SK-N-SH (cell line): ENCODE measurements around the gene ENOX2. TPM values are rescaled to one million over a fixed set of nuclear protein-coding genes. Genes with fewer than 3 reads are reported as not detected.

Experiments used
- CTCF ChIA-PET: fragments of 300-600, 350-600 bp; formaldehyde crosslinking; extraction: SDS; loops from one replicate; lab custom pipeline; 2021; lab: Yijun Ruan, JAX
- POLR2A ChIA-PET: fragments of 350-600 bp; sonication (Branson Sonifier 250); formaldehyde crosslinking; extraction: SDS; loops from one replicate; lab custom pipeline; 2020; ENCODE audit warnings: antibody characterized with exemption, inconsistent platforms; lab: Yijun Ruan, JAX
- DNase-seq: peaks from one replicate; pipeline ENCODE4 v3.0.0; 2012
- H2AFZ ChIP-seq: fragments of 200-600 bp; sonication (generic); 2 replicates; pipeline ENCODE4 v1.8.1; 2016; ENCODE audit warnings: antibody characterized with exemption, mild to moderate bottlenecking, low read depth
- H3F3A ChIP-seq: fragments of 200-600 bp; sonication (generic); replicated peaks from 2 replicates; pipeline ENCODE3; 2016; ENCODE audit warnings: antibody characterized with exemption, mild to moderate bottlenecking; ENCODE audit not compliant: insufficient read depth
- H3K27ac ChIP-seq, 2 experiments: fragments of 200-500 bp in 1 of 2; fragments of 200-600 bp in 1 of 2; sonication (Bioruptor generic) in 1 of 2; sonication (generic), shearing (Covaris generic) in 1 of 2; 2 replicates each; pipeline versions ENCODE4 v1.5.1 to v1.6.1; 2014 to 2016; ENCODE audit warnings: low read depth in 2 of 2, inconsistent platforms in 1 of 2, low read length in 1 of 2, mild to moderate bottlenecking in 1 of 2, mixed read lengths in 1 of 2
- H3K27me3 ChIP-seq: fragments of 200-600 bp; sonication (generic), shearing (Covaris generic); 2 replicates; pipeline ENCODE4 v1.6.1; 2016; ENCODE audit warnings: mixed run types; ENCODE audit not compliant: insufficient read depth
- H3K36me3 ChIP-seq, 2 experiments: fragments of 200-500 bp in 1 of 2; fragments of 200-600 bp in 1 of 2; sonication (Bioruptor generic) in 1 of 2; sonication (generic) in 1 of 2; replicated peaks in 1 of 2; 2 replicates each; pipeline versions ENCODE3 to v1.5.1; 2014 to 2016; ENCODE audit warnings: low read length in 1 of 2, mild to moderate bottlenecking in 1 of 2; ENCODE audit not compliant: insufficient read depth in 2 of 2, control insufficient read depth in 1 of 2
- H3K4me1 ChIP-seq, 2 experiments: fragments of 200-500 bp in 1 of 2; fragments of 200-600 bp in 1 of 2; sonication (Bioruptor generic) in 1 of 2; sonication (generic), shearing (Covaris generic) in 1 of 2; 2 replicates each; pipeline versions ENCODE4 v1.5.1 to v1.6.1; 2014 to 2016; ENCODE audit warnings: low read depth in 1 of 2, low read length in 1 of 2, mixed run types in 1 of 2; ENCODE audit not compliant: insufficient read depth in 2 of 2, control insufficient read depth in 1 of 2
- H3K4me2 ChIP-seq: fragments of 200-600 bp; sonication (generic), shearing (Covaris generic); 2 replicates; pipeline ENCODE4 v1.6.1; 2017; ENCODE audit warnings: mixed run types
- H3K4me3 ChIP-seq, 2 experiments: fragments of 200-500 bp in 1 of 2; fragments of 200-600 bp in 1 of 2; sonication (Bioruptor generic) in 1 of 2; sonication (generic), shearing (Covaris generic) in 1 of 2; 2 replicates each; pipeline versions ENCODE4 v1.5.1 to v1.8.1; 2014 to 2016; ENCODE audit warnings: low read depth in 2 of 2, inconsistent platforms in 1 of 2, low read length in 1 of 2, mild to moderate bottlenecking in 1 of 2, mixed read lengths in 1 of 2, moderate library complexity in 1 of 2
- H3K79me2 ChIP-seq: fragments of 200-600 bp; sonication (generic); 2 replicates; pipeline ENCODE4 v1.8.1; 2017; ENCODE audit warnings: mild to moderate bottlenecking; ENCODE audit not compliant: insufficient read depth
- H3K9ac ChIP-seq: fragments of 200-600 bp; sonication (generic); 2 replicates; pipeline ENCODE4 v1.6.1; 2017; ENCODE audit warnings: mixed run types
- H3K9me2 ChIP-seq: fragments of 200-600 bp; sonication (generic); 2 replicates; pipeline ENCODE4 v1.6.1; 2017; ENCODE audit warnings: mixed run types
- H3K9me3 ChIP-seq: fragments of 200-600 bp; sonication (generic); 2 replicates; pipeline ENCODE4 v1.6.1; 2017; ENCODE audit warnings: mixed run types, mild to moderate bottlenecking, moderate library complexity
- H4K20me1 ChIP-seq: fragments of 200-600 bp; sonication (generic); 2 replicates; pipeline ENCODE4 v1.6.1; 2017; ENCODE audit warnings: mild to moderate bottlenecking, mixed run types; ENCODE audit not compliant: insufficient read depth
- ELF1 ChIP-seq: IDR thresholded peaks from 2 replicates; pipeline ENCODE4 v1.4.0; 2012
- EZH2phosphoT487 ChIP-seq: fragments of 200-600 bp; sonication (generic); IDR thresholded peaks from 2 replicates; pipeline ENCODE4 v1.6.1; 2017; ENCODE audit warnings: low read depth, mixed run types, mild to moderate bottlenecking, antibody characterized with exemption, moderate library complexity, borderline replicate concordance
- FOSL2 ChIP-seq: IDR thresholded peaks from 2 replicates; pipeline ENCODE4 v1.4.0; 2012; ENCODE audit warnings: low read depth, mild to moderate bottlenecking, moderate library complexity, borderline replicate concordance
- FOXM1 ChIP-seq: IDR thresholded peaks from 2 replicates; pipeline ENCODE4 v1.4.0; 2012; ENCODE audit warnings: low read depth, mild to moderate bottlenecking
- GABPA ChIP-seq: IDR thresholded peaks from 2 replicates; pipeline ENCODE4 v1.4.0; 2012; ENCODE audit warnings: low read depth, mild to moderate bottlenecking
- GATA2 ChIP-seq: sonication (generic); formaldehyde crosslinking; IDR thresholded peaks from 2 replicates; pipeline ENCODE4 v1.5.0; 2020; ENCODE audit warnings: mild to moderate bottlenecking, missing genetic modification reagents
- JUND ChIP-seq: IDR thresholded peaks from 2 replicates; pipeline ENCODE4 v1.4.0; 2012
- MXI1 ChIP-seq: IDR thresholded peaks from 2 replicates; pipeline ENCODE4 v1.6.1; 2012; ENCODE audit warnings: mild to moderate bottlenecking, low read depth, low read length, improper control_type of control experiment
- POLR2AphosphoS5 ChIP-seq: IDR thresholded peaks from 2 replicates; pipeline ENCODE4 v1.6.1; 2012; ENCODE audit warnings: low read depth, low read length
- RAD21 ChIP-seq: IDR thresholded peaks from 2 replicates; pipeline ENCODE4 v1.6.1; 2012; ENCODE audit warnings: mild to moderate bottlenecking, low read length
- RCOR1 ChIP-seq: fragments of 150-350 bp; IDR thresholded peaks from 2 replicates; pipeline ENCODE4 v1.6.1; 2017; ENCODE audit warnings: antibody characterized with exemption, low read length
- RFX5 ChIP-seq: IDR thresholded peaks from 2 replicates; pipeline ENCODE4 v1.6.1; 2012; ENCODE audit warnings: mild to moderate bottlenecking, improper control_type of control experiment, low read length
- RXRA ChIP-seq: IDR thresholded peaks from 2 replicates; pipeline ENCODE4 v1.4.0; 2012; ENCODE audit warnings: low read depth, mild to moderate bottlenecking, borderline replicate concordance
- SIN3A ChIP-seq: IDR thresholded peaks from 2 replicates; pipeline ENCODE4 v1.6.1; 2012; ENCODE audit warnings: low read depth, mild to moderate bottlenecking, low read length, moderate library complexity, borderline replicate concordance
- SMC3 ChIP-seq: IDR thresholded peaks from 2 replicates; pipeline ENCODE4 v1.6.1; 2012; ENCODE audit warnings: low read depth, low read length, improper control_type of control experiment
- TAF1 ChIP-seq: IDR thresholded peaks from 2 replicates; pipeline ENCODE4 v1.6.1; 2012; ENCODE audit warnings: low read depth, mild to moderate bottlenecking, low read length, moderate library complexity, borderline replicate concordance
- TCF12 ChIP-seq: IDR thresholded peaks from 2 replicates; pipeline ENCODE4 v1.4.0; 2012
- YY1 ChIP-seq: IDR thresholded peaks from 2 replicates; pipeline ENCODE4 v1.4.0; 2012; ENCODE audit warnings: low read depth, mild to moderate bottlenecking
- WGBS: methylation state at CpG from one replicate; pipeline ENCODE4 v1.1.6; 2017; ENCODE audit warnings: low lambda C conversion rate; 5-methylcytosine and 5-hydroxymethylcytosine counted together
- polyA plus RNA-seq, 3 experiments: library from polyadenylated mRNA; depleted of rRNA; stranded (reverse); fragments of >200 nt; gene quantifications; 2 replicates each; pipeline ENCODE4 v1.2.3, GENCODE V29; 2012
- TF ChIP-seq, protein P1 (sequence below): IDR thresholded peaks from 2 replicates; pipeline ENCODE4 v1.4.0; 2012; ENCODE audit warnings: low read depth, borderline replicate concordance
- TF ChIP-seq, protein P2 (sequence below): IDR thresholded peaks from 2 replicates; pipeline ENCODE4 v1.4.0; 2012; ENCODE audit warnings: low read depth, borderline replicate concordance

ENOX2 gene
- polyA plus RNA-seq, 1 of the 3 experiments (the other 2 are of a cell fraction) = 8.8 TPM

DNA sequence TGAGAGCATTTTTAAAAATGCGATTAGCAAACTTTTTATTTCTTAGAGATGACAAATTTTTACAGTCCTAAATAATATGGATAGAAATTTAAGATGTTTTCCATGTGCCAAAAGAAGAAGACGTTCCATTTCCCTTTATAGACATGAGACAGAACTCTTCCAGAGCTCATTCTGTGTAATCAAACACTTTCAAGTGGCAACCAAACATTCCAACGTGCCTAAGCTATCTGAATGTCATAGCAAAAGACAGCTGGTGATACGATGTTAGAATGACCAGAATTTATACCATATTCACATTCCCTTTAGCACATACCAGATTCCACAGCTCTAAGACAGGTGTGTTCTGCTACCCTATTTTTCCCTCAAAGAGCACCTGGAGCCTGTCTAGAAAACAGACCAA is 133.2 kb downstream of the ENOX2 start:
- Histone ChIP-seq H2AFZ (no peak overlapping the region), H3K4me2 (no peak overlapping the region), H3K27ac (no peak overlapping the region; a peak in 1 of 4 replicates), H3K9ac (no peak overlapping the region), H3K9me2 (no peaks in the 10 kb centered on the region; the same call in 1 of the 2 replicates), H3K4me3 (no peak overlapping the region), H3K79me2 (no peaks in the 10 kb centered on the region), H3K36me3 (no peaks in the 10 kb centered on the region), H3F3A (peaks cover 11% of the 10 kb centered on the region), H3K9me3 (no peaks in the 10 kb centered on the region), H4K20me1 (no peaks in the 10 kb centered on the region), H3K27me3 (no peaks in the 10 kb centered on the region), H3K4me1 (peaks cover 9 to 21% of the 10 kb centered on the region in 2 experiments; a peak in 3 of 4 replicates)
- 45% methylated on average over 4 of the region's 4 CpGs for WGBS
- no peak for TF ChIP-seq TAF1
- TF ChIP-seq FOSL2 = no peak
- no peak for TF ChIP-seq EZH2phosphoT487
- TF ChIP-seq ELF1 = no peak
- TF ChIP-seq, protein P1, sequence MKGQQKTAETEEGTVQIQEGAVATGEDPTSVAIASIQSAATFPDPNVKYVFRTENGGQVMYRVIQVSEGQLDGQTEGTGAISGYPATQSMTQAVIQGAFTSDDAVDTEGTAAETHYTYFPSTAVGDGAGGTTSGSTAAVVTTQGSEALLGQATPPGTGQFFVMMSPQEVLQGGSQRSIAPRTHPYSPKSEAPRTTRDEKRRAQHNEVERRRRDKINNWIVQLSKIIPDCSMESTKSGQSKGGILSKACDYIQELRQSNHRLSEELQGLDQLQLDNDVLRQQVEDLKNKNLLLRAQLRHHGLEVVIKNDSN = no peak
- TF ChIP-seq RFX5 = no peak
- TF ChIP-seq RCOR1 = no peak
- no peak for TF ChIP-seq TCF12
- no peak for TF ChIP-seq FOXM1
- TF ChIP-seq JUND = no peak
- TF ChIP-seq SIN3A = no peak
- no peak for TF ChIP-seq YY1
- no peak for TF ChIP-seq GABPA
- POLR2A ChIA-PET = no interaction called here
- no peak for DNase-seq
- CTCF ChIA-PET = no interaction called here

DNA sequence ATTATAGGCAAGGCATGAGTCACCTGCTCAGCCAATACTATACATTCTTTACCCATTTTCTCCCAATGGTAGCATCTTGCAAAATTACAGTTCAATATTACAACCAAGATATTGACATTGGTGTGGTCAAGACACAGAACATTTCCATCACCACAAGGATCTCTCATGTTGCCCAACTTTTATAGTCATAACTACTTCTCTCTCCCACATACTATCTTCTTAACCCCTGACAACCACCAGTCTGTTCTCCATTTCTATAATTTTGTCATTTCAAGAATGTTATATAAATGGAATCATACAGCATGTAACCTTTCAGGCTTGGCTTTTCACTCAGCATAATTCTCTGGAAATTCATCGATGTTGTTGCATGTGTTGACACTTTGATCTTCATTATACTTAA is 144.9 kb downstream of the ENOX2 start:
- Histone ChIP-seq H3K27ac (no peak overlapping the region), H3K9me2 (no peaks in the 10 kb centered on the region), H2AFZ (no peak overlapping the region), H3K4me2 (no peak overlapping the region), H3K36me3 (no peaks in the 10 kb centered on the region), H3K9me3 (no peaks in the 10 kb centered on the region), H3F3A (no peaks in the 10 kb centered on the region), H3K79me2 (no peaks in the 10 kb centered on the region; the same call in 1 of the 2 replicates), H4K20me1 (no peaks in the 10 kb centered on the region), H3K27me3 (no peaks in the 10 kb centered on the region), H3K4me3 (no peak overlapping the region), H3K4me1 (no peaks in the 10 kb centered on the region), H3K9ac (no peak overlapping the region)
- WGBS = 51% methylated on average over 1 of the region's 1 CpG
- no peak for DNase-seq
- ChIA-PET CTCF (no interaction called here), POLR2A (no interaction called here)
- TF ChIP-seq POLR2AphosphoS5 (no peak), SMC3 (no peak), GABPA (no peak), EZH2phosphoT487 (no peak), RXRA (no peak), GATA2 (no peak), MXI1 (no peak), SIN3A (no peak), RAD21 (no peak), YY1 (no peak), RCOR1 (no peak), ELF1 (no peak), RFX5 (no peak)
- TF ChIP-seq, protein P2, sequence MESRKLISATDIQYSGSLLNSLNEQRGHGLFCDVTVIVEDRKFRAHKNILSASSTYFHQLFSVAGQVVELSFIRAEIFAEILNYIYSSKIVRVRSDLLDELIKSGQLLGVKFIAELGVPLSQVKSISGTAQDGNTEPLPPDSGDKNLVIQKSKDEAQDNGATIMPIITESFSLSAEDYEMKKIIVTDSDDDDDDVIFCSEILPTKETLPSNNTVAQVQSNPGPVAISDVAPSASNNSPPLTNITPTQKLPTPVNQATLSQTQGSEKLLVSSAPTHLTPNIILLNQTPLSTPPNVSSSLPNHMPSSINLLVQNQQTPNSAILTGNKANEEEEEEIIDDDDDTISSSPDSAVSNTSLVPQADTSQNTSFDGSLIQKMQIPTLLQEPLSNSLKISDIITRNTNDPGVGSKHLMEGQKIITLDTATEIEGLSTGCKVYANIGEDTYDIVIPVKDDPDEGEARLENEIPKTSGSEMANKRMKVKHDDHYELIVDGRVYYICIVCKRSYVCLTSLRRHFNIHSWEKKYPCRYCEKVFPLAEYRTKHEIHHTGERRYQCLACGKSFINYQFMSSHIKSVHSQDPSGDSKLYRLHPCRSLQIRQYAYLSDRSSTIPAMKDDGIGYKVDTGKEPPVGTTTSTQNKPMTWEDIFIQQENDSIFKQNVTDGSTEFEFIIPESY = no peak
